Gastroesophageal sphincter (tissue), 3 donors: ENCODE data around the gene C15orf61.

Experiments
- EP300 ChIP-seq: sonication (generic); formaldehyde crosslinking; IDR thresholded peaks from one replicate; pipeline ENCODE4 v1.6.1; 2017; ENCODE audit warnings: antibody characterized with exemption, mild to moderate bottlenecking
- POLR2A ChIP-seq, 2 donors: fragments of 450-650 bp; IDR thresholded peaks; one replicate each; pipeline ENCODE4 v1.6.1; 2017; ENCODE audit warnings: antibody characterized with exemption in 2 of 2, mild to moderate bottlenecking in 2 of 2, moderate library complexity in 1 of 2
- POLR2AphosphoS5 ChIP-seq: sonication (generic); formaldehyde crosslinking; IDR thresholded peaks from one replicate; pipeline ENCODE4 v1.6.1; 2017; ENCODE audit warnings: antibody characterized with exemption
- TF ChIP-seq, protein P1 (sequence below), 4 experiments: fragments of 200-600 bp in 2 of 4; fragments of 450-650 bp in 2 of 4; sonication (generic) in 1 of 4; IDR thresholded peaks; one replicate each; pipeline ENCODE4 v1.5.1; 2017 to 2019; ENCODE audit warnings: antibody characterized with exemption in 4 of 4, mild to moderate bottlenecking in 2 of 4, moderate library complexity in 2 of 4

DNA sequence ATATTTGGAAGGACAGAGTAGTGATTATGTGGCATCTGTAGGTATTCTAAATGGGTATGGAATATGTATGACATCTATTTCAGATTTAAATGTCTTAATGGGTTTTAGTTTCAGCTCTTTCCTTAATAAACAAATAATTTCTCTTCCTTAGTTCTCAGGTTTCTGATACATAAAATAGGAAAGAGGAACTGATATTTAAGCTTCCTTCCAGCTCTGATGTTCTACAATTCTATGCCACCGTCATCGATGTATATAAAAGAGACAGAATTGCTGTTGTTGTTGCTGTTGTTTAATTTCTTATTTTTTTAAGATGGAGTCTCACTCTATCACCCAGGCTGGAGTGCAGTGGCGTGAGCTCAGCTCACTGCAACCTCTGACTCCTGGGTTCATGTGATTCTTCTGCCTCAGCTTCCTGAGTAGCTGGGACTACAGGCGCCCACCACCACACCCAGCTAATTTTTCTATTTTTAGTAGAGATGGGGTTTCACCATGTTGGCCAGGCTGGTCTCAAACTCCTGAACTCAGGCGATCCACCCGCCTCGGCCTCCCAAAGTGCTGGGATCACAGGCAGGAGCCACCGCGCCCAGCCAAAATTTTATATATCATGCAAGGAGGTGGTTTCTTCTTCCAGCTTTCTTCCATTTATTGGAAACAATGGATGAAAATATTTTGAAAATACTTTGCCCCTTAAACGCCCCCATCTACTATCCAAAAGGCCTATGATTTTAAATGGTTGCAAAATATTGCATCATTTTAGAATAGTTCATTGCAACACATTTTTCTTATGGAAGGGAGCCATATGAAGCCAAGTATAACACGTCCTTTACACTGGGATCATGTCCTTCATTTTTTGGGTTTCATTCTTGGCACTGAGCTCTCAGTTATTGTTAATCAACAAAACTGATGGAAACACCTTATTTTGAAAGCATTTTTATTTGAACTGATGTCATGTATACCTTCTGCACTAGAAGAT lies 13.9 kb upstream of the C15orf61 start:
- TF ChIP-seq, protein P1, sequence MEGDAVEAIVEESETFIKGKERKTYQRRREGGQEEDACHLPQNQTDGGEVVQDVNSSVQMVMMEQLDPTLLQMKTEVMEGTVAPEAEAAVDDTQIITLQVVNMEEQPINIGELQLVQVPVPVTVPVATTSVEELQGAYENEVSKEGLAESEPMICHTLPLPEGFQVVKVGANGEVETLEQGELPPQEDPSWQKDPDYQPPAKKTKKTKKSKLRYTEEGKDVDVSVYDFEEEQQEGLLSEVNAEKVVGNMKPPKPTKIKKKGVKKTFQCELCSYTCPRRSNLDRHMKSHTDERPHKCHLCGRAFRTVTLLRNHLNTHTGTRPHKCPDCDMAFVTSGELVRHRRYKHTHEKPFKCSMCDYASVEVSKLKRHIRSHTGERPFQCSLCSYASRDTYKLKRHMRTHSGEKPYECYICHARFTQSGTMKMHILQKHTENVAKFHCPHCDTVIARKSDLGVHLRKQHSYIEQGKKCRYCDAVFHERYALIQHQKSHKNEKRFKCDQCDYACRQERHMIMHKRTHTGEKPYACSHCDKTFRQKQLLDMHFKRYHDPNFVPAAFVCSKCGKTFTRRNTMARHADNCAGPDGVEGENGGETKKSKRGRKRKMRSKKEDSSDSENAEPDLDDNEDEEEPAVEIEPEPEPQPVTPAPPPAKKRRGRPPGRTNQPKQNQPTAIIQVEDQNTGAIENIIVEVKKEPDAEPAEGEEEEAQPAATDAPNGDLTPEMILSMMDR (IDR thresholded peaks at IDR 0.05): no peak
- TF ChIP-seq POLR2AphosphoS5: peak; percentile 46
- no peak for TF ChIP-seq POLR2A (IDR thresholded peaks at IDR 0.05)
- TF ChIP-seq EP300: no peak
